ENCODE results near the gene GPC5. TPM values are rescaled to one million over a fixed set of nuclear protein-coding genes. Genes with fewer than 3 reads are reported as not detected.

GPC5 gene
- total and polyA plus RNA-seq, 9 of the 15 experiments (the other 6 are each of a cell fraction or from before 2014, with no cell fraction given) = 0.18 to 0.27 TPM; not detected in 7

DNA sequence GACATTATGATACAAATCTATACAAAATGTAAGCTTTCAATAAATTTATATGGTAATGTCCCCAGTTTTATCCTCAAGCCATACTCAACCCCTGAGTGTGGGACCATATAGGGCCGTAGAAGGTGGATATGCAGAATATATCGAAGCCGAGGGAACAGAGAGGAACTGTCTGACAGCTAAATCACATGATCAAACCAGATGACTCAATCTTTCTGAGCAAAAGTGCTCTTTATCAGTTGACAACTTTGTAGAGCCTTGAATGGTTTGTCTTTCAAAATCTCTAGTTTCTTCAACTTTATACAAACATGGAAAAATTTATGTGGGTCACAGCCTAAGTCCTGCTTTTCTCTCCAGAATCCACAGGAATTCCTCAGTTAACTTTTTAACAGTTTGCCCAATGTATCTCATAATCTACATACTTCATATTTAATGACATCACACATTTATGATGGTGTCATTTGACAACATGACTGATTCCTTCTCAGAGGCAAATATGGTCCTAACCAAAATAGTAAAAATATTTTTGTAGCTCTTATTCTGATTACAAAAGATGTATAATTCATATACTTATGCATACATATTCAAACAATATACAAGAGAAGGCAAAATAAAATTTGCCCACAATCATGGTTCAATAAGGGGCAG is 1155.2 kb downstream of the GPC5 start (continued):
- TF ChIP-seq, protein P1, sequence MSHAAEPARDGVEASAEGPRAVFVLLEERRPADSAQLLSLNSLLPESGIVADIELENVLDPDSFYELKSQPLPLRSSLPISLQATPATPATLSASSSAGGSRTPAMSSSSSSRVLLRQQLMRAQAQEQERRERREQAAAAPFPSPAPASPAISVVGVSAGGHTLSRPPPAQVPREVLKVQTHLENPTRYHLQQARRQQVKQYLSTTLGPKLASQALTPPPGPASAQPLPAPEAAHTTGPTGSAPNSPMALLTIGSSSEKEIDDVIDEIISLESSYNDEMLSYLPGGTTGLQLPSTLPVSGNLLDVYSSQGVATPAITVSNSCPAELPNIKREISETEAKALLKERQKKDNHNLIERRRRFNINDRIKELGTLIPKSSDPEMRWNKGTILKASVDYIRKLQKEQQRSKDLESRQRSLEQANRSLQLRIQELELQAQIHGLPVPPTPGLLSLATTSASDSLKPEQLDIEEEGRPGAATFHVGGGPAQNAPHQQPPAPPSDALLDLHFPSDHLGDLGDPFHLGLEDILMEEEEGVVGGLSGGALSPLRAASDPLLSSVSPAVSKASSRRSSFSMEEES (CRISPR knock-in tag; IDR thresholded peaks at IDR 0.05) = peak; percentile 91
- TF ChIP-seq, protein P2, sequence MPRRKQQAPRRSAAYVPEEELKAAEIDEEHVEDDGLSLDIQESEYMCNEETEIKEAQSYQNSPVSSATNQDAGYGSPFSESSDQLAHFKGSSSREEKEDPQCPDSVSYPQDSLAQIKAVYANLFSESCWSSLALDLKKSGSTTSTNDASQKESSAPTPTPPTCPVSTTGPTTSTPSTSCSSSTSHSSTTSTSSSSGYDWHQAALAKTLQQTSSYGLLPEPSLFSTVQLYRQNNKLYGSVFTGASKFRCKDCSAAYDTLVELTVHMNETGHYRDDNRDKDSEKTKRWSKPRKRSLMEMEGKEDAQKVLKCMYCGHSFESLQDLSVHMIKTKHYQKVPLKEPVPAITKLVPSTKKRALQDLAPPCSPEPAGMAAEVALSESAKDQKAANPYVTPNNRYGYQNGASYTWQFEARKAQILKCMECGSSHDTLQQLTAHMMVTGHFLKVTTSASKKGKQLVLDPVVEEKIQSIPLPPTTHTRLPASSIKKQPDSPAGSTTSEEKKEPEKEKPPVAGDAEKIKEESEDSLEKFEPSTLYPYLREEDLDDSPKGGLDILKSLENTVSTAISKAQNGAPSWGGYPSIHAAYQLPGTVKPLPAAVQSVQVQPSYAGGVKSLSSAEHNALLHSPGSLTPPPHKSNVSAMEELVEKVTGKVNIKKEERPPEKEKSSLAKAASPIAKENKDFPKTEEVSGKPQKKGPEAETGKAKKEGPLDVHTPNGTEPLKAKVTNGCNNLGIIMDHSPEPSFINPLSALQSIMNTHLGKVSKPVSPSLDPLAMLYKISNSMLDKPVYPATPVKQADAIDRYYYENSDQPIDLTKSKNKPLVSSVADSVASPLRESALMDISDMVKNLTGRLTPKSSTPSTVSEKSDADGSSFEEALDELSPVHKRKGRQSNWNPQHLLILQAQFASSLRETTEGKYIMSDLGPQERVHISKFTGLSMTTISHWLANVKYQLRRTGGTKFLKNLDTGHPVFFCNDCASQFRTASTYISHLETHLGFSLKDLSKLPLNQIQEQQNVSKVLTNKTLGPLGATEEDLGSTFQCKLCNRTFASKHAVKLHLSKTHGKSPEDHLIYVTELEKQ (CRISPR knock-in tag; IDR thresholded peaks at IDR 0.05) = no peak
- TF ChIP-seq, protein P3, sequence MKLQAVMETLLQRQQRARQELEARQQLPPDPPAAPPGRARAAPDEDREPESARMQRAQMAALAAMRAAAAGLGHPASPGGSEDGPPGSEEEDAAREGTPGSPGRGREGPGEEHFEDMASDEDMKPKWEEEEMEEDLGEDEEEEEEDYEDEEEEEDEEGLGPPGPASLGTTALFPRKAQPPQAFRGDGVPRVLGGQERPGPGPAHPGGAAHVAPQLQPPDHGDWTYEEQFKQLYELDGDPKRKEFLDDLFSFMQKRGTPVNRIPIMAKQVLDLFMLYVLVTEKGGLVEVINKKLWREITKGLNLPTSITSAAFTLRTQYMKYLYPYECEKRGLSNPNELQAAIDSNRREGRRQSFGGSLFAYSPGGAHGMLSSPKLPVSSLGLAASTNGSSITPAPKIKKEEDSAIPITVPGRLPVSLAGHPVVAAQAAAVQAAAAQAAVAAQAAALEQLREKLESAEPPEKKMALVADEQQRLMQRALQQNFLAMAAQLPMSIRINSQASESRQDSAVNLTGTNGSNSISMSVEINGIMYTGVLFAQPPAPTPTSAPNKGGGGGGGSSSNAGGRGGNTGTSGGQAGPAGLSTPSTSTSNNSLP (IDR thresholded peaks at IDR 0.05; ENCODE audit: borderline replicate concordance, low read depth, low read length) = 0 out of 2 replicates have a peak, but pooled peaks have one; percentile 36
- no peak for TF ChIP-seq NCOA4 (IDR thresholded peaks at IDR 0.05; ENCODE audit: partially characterized antibody)
